Keratinocyte (primary cell): ENCODE data around the gene KIF17. TPM values are rescaled to one million over a fixed set of nuclear protein-coding genes. Genes with fewer than 3 reads are reported as not detected.

Source experiments
- DNase-seq: peaks from one replicate; pipeline ENCODE4 v3.0.0-alpha.2; 2011; ENCODE audit warnings: low read depth, missing footprints, low spot score
- FAIRE-seq: peaks from 2 replicates; lab custom pipeline; 2011; peaks lifted over from hg19 to GRCh38; lab: Jason Lieb, UNC
- H2AFZ ChIP-seq: 2 replicates; pipeline ENCODE4 v1.6.0; 2012; ENCODE audit warnings: low read length, control low read depth, inconsistent platforms; ENCODE audit not compliant: control insufficient read depth
- H3K27ac ChIP-seq: 2 replicates; pipeline ENCODE4 v1.5.1; 2011; ENCODE audit warnings: low read length; ENCODE audit not compliant: control insufficient read depth, insufficient read depth
- H3K27me3 ChIP-seq: 3 replicates; pipeline ENCODE4 v1.6.0; 2011; ENCODE audit warnings: low read length; ENCODE audit not compliant: control insufficient read depth, insufficient read depth; ENCODE audit errors: extremely low read depth
- H3K36me3 ChIP-seq, 2 experiments: 2 replicates in 1 of 2; 3 replicates in 1 of 2; pipeline ENCODE4 v1.5.1; 2011; ENCODE audit warnings: low read length in 2 of 2, mild to moderate bottlenecking in 1 of 2; ENCODE audit not compliant: control insufficient read depth in 2 of 2, insufficient read depth in 2 of 2; ENCODE audit errors: extremely low read depth in 1 of 2
- H3K4me1 ChIP-seq: 3 replicates; pipeline ENCODE4 v1.5.1; 2011; ENCODE audit warnings: low read length; ENCODE audit not compliant: control insufficient read depth, insufficient read depth; ENCODE audit errors: extremely low read depth
- H3K4me2 ChIP-seq: 3 replicates; pipeline ENCODE4 v1.6.0; 2011; ENCODE audit warnings: low read depth, low read length; ENCODE audit not compliant: control insufficient read depth, insufficient read depth; ENCODE audit errors: extremely low read depth
- H3K4me3 ChIP-seq, 3 experiments: fragments of 200-600 bp in 1 of 3; sonication (generic) in 1 of 3; 2 replicates in 2 of 3; 3 replicates in 1 of 3; pipeline ENCODE4 v1.5.1; 2011 to 2016; ENCODE audit warnings: low read length in 3 of 3, mild to moderate bottlenecking in 3 of 3, control low read depth in 2 of 3, inconsistent platforms in 1 of 3, low read depth in 1 of 3, mixed read lengths in 1 of 3, mixed run types in 1 of 3, moderate library complexity in 1 of 3; ENCODE audit not compliant: control insufficient read depth in 2 of 3, insufficient read depth in 2 of 3; ENCODE audit errors: extremely low read depth in 1 of 3
- H3K79me2 ChIP-seq: 2 replicates; pipeline ENCODE4 v1.6.0; 2012; ENCODE audit warnings: low read length; ENCODE audit not compliant: control insufficient read depth, insufficient read depth
- H3K9ac ChIP-seq: 3 replicates; pipeline ENCODE4 v1.6.0; 2011; ENCODE audit warnings: low read length; ENCODE audit not compliant: control insufficient read depth, insufficient read depth; ENCODE audit errors: extremely low read depth
- H3K9me1 ChIP-seq: 3 replicates; pipeline ENCODE4 v1.6.0; 2011; ENCODE audit warnings: low read length; ENCODE audit not compliant: control insufficient read depth, insufficient read depth; ENCODE audit errors: extremely low read depth
- H3K9me3 ChIP-seq: 2 replicates; pipeline ENCODE4 v1.5.1; 2012; ENCODE audit warnings: low read depth, low read length; ENCODE audit not compliant: control insufficient read depth
- H4K20me1 ChIP-seq: 3 replicates; pipeline ENCODE4 v1.6.0; 2011; ENCODE audit warnings: low read length; ENCODE audit not compliant: control insufficient read depth, insufficient read depth; ENCODE audit errors: extremely low read depth
- CTCF ChIP-seq, 3 experiments: IDR thresholded peaks in 1 of 3; conservative IDR thresholded peaks in 1 of 3; optimal IDR thresholded peaks in 1 of 3; 2 replicates in 2 of 3; 3 replicates in 1 of 3; pipeline versions ENCODE3 to v1.5.1; 2011; ENCODE audit warnings: low read length in 3 of 3, mild to moderate bottlenecking in 3 of 3, moderate library complexity in 2 of 3, control low read depth in 1 of 3, inconsistent platforms in 1 of 3; ENCODE audit not compliant: insufficient read depth in 2 of 3; ENCODE audit errors: extremely low read depth in 1 of 3
- EZH2 ChIP-seq: IDR thresholded peaks from one replicate; pipeline ENCODE4 v1.6.1; 2012; ENCODE audit warnings: inconsistent platforms, mild to moderate bottlenecking, low read length, moderate library complexity
- dilution Hi-C: fragments of 300-500 bp; cut with MboI; formaldehyde crosslinking; loops from one replicate; pipeline ENCODE4 v1.7.0; 2020; ENCODE audit warnings: low sequenced_read_pairs; ENCODE audit not compliant: extremely low pct_ligation_motif_present
- polyA plus RNA-seq, 5 experiments: library from polyadenylated mRNA; depleted of rRNA in 3 of 5; stranded (reverse) in 3 of 5; stranded (forward) in 1 of 5; unstranded in 1 of 5; fragments of >200 nt; gene quantifications; 1 replicate in 1 of 5; 2 replicates in 3 of 5; 3 replicates in 1 of 5; pipeline versions ENCODE4 v1.2.1 to v1.2.3, GENCODE V29; 2011 to 2012; ENCODE audit warnings: missing spikeins in 2 of 5, low read depth in 1 of 5, low replicate concordance in 1 of 5

Gene KIF17
- polyA plus RNA-seq, 1 donor (not counting 4 experiments of a cell fraction or from before 2014, with no cell fraction given): 0.90 TPM

- Histone ChIP-seq H3K4me2 (peak overlapping the region; percentile 22), H3K4me1 (peaks cover 56% of the 10 kb centered on the region), H3K4me3 (no peak overlapping the region), H3K79me2 (peaks cover 64% of the 10 kb centered on the region), H3K27ac (no peak overlapping the region), H3K27me3 (no peaks in the 10 kb centered on the region), H4K20me1 (peaks cover 5% of the 10 kb centered on the region), H3K9me3 (peaks cover 2% of the 10 kb centered on the region), H3K36me3 (peaks cover 45 to 76% of the 10 kb centered on the region in 2 experiments), H3K9me1 (peaks cover 9% of the 10 kb centered on the region), H3K9ac (peak overlapping the region; percentile 22), H2AFZ (no peak overlapping the region)
- peak; percentile 57 for DNase-seq
- dilution Hi-C loops: no loop called here
- FAIRE-seq: no peak
- TF ChIP-seq EZH2: no peak
- no peak for TF ChIP-seq CTCF (optimal IDR thresholded peaks at IDR 0.05 in 1 of 3, IDR thresholded peaks at IDR 0.05 in 1 of 3, conservative IDR thresholded peaks at IDR 0.05 in 1 of 3; ENCODE audit: extremely low read depth in 1 of 3, insufficient read depth in 2 of 3, low read length in 3 of 3)
Measured at GRCh38 chr1:20726118-20726911, 8.5 kb upstream of the KIF17 start.

- no peak overlapping the region for H2AFZ ChIP-seq
- peak; percentile 93 for FAIRE-seq
- peak overlapping the region in 1 of 3 experiments; percentile 11 for H3K4me3 ChIP-seq
- no peaks in the 10 kb centered on the region for H3K27me3 ChIP-seq
- H3K4me1 ChIP-seq: peaks cover 51% of the 10 kb centered on the region
- H3K9ac ChIP-seq: peak overlapping the region; percentile 40
- H3K9me1 ChIP-seq: peaks cover 9% of the 10 kb centered on the region
- peaks cover 44 to 75% of the 10 kb centered on the region in 2 experiments for H3K36me3 ChIP-seq
- peak overlapping the region; percentile 67 for H3K27ac ChIP-seq
- peak; percentile 80 for DNase-seq
- peaks cover 5% of the 10 kb centered on the region for H4K20me1 ChIP-seq
- dilution Hi-C loops: no loop called here
- H3K9me3 ChIP-seq: peaks cover 2% of the 10 kb centered on the region
- peaks cover 55% of the 10 kb centered on the region for H3K79me2 ChIP-seq
- TF ChIP-seq CTCF (optimal IDR thresholded peaks at IDR 0.05 in 1 of 3, IDR thresholded peaks at IDR 0.05 in 1 of 3, conservative IDR thresholded peaks at IDR 0.05 in 1 of 3; ENCODE audit: extremely low read depth in 1 of 3, insufficient read depth in 2 of 3, low read length in 3 of 3) (no peak), EZH2 (no peak)
- H3K4me2 ChIP-seq: no peak overlapping the region
Measured at GRCh38 chr1:20725189-20726117, 7.6 kb upstream of the KIF17 start.
